Smooth muscle cell of the brain vasculature (primary cell): ENCODE data around the gene PLEKHJ1.

Source experiments
- DNase-seq: peaks from one replicate; pipeline ENCODE4 v3.0.0-alpha.2; 2012; ENCODE audit warnings: low read depth, low spot score

Gene PLEKHJ1

GRCh38 chr19:2249010-2249866 lies 13.1 kb upstream of the PLEKHJ1 start, which contains the start of gene AMH:
Gene AMH (plus strand): TSS chr19:2249323. CDS start chr19:2249333, 10 bp downstream.
- no peak for DNase-seq

DNA sequence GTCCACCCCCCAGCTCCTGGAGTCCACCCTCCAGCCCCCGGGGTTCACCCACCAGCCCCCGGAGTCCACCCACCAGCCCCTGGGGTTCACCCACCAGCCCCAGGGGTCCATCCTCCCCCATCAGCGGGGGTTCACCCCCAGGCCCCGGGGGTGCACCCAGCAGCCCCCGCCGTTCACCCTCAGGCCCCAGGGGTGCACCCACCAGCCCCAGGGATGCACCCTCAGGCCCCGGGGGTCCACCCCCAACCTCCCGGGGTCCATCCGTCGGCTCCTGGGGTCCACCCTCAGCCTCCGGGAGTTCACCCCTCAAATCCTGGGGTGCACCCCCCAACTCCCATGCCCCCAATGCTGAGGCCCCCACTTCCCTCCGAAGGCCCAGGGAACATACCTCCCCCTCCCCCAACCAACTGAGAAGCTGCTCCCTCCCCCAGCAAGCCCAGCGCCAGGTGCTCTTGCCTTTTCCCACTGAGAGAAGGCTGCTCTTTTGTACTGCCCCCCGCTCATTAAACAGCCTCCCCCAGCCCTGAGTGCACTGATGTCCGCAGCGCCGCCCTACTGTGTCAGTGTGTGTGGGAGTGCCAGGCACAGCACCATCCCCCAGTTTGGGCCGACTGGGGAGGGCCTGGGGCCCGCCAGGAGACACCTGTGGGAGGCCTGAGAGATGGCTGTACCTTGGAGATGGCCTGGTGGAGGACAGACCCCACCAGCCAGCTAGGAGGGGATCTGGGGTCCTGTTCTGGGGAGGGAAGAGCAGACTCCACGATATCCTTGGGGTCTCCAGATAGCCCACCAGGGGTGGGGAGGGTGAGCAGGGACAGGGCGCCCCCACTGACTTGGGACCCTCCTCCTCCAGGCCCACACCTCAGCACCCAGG lies 12.2 kb upstream of the PLEKHJ1 start:
- DNase-seq, result no peak

DNA sequence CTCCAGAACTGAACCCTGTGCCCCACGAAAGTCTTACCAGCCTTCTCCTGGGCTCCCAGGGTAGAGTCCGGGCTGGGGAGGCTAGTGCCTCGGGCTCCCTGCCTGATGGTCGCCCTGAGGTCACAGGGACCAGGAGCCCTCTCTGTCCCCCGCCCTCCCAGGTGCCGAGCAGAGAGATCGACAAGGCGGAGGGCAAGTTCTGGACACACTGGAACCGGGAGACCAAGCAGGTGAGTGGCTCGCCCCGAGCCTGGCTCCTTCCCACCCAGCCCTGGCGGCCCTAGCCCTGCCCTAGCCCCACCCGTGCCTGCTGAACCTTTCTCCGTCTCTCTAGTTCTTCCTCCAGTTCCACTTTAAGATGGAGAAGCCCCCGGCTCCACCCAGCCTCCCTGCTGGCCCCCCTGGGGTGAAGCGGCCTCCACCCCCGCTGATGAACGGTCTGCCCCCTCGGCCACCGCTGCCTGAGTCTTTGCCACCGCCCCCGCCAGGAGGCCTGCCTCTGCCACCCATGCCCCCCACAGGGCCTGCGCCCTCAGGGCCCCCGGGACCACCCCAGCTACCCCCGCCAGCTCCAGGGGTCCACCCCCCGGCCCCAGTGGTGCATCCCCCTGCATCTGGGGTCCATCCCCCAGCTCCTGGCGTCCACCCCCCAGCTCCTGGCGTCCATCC lies 11.4 kb upstream of the PLEKHJ1 start:
- no peak for DNase-seq

DNA sequence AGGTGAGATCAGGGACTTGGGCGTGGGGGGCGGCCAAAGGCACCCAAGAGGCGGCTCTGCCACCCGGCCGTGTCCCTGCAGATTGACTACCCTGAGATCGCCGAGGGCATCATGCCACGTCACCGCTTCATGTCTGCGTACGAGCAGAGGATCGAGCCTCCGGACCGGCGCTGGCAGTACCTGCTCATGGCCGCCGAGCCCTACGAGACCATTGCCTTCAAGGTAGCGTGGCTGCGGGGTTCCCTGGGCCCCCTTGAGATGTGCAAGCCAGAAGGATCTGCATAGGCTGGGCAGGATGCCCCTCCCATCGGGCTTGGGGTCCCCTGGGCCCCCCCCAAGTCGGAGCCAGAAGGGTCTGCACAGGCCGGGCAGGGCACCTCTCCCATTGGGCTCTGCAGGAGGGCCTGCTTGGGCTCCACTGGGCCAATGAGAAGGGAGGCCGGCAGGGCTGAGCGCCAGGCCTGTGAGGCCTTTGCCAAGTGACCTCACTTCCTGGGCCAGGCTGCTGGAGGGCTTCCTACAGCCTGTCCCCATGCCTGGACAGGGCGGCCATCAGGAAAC lies 10.8 kb upstream of the PLEKHJ1 start:
- DNase-seq, result no peak

DNA sequence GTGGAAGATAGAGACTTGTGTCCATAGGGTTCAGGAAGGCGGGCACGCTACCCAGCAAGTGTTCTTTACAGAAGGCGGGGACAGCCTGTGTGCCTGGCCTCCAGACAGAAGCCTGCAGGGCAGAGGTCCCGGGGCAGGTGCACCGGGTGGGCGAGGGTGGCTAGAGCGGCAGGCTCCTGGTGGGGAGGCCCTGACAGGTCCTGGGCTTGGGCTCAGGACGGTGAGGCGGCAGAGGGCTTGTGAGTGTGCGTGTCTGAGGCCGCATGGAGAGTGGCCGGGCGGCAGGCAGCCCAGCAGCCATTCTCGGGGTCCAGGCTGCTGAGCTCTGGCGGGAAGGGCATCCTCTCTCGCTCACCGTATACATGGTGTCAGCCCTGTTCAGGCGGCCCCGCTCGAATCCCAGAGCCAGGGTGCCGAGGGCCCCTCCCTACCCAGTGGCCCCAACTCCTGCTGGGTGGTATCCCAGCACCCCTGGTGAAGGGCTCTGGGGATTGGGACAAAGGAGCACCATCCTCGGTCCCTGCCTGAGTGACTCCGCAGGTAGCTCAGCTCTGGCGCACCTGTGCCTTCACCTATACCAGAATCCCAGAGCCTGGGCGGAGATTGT lies 10.0 kb upstream of the PLEKHJ1 start:
- no peak for DNase-seq

DNA sequence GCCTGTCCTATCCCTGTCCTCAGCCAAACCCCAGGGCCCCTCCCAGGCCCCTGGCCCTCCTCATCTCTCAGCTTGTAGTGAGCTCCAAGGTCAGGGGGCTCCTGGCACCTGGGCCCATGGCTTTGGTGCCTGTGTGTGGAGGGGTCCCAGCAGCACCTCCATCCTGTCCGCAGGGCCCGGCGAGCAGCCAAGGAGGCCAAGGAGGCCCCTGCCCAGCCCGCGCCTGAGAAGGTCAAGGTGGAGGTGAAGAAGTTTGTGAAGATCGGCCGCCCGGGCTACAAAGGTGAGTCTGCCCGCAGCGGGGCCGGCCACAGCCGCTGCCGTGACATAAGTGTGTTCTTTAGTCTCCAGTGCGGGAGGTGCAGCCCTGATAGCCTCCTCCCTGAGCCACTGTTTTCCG lies 9.1 kb upstream of the PLEKHJ1 start:
- DNase-seq, result no peak

GRCh38 chr19:2244486-2244885 lies 8.4 kb upstream of the PLEKHJ1 start:
- DNase-seq, result no peak

- DNase-seq, result no peak
These were observed 7.9 kb upstream of the PLEKHJ1 start for GRCh38 chr19:2244125-2244411.

DNA sequence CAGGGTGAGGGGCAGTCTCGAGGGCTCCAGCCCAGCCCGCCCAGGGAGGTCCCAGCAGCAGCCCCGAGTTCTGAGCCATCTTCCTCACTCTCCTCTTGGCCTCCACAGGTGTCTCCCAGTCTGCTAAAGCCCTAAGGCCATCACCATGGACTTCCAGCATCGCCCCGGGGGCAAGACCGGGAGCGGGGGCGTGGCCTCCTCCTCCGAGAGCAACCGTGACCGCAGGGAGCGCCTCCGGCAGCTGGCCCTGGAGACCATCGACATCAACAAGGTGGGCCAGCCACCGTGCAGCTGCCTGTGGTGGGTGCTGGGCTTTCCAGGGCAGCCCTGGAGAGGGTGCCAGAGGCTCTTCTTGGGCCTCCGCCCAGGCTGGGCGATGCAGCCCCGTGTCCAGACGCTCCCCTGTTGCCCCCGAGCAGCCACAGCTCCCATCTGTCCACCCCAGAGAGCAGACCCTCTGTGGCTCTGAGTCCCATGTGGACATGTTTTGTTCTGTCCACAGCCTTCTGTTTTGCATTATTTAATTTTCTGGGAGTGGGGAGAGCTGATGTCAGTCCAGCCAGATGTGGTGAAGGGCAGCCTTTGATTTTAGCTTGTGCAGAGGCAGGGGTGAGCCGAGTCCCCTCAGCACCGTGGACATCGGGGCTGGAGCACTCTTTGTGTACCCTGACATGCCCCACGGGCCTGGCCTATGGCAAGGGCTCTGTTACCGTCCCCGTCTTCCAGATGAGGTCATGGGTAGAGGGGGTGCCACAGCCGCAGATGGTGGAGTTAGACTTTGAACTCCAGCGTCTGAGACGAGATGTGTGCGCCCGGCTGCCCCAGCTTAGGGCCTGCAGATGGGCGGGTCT lies 7.4 kb upstream of the PLEKHJ1 start:
- no peak for DNase-seq

GRCh38 chr19:2242816-2243215 lies 6.7 kb upstream of the PLEKHJ1 start:
- DNase-seq, result no peak

- no peak for DNase-seq
These were observed 6.0 kb upstream of the PLEKHJ1 start for GRCh38 chr19:2242092-2242537.

- DNase-seq, result no peak
These were observed 5.0 kb upstream of the PLEKHJ1 start for GRCh38 chr19:2240881-2241760.

- DNase-seq, result no peak
These were observed 3.9 kb upstream of the PLEKHJ1 start for GRCh38 chr19:2239771-2240770.

- no peak for DNase-seq
These were observed 3.0 kb upstream of the PLEKHJ1 start for GRCh38 chr19:2239173-2239572.

- DNase-seq, result no peak
These were observed 1.7 kb upstream of the PLEKHJ1 start for GRCh38 chr19:2237869-2238153.

GRCh38 chr19:2237051-2237868 lies 1.1 kb upstream of the PLEKHJ1 start:
- no peak for DNase-seq

DNA sequence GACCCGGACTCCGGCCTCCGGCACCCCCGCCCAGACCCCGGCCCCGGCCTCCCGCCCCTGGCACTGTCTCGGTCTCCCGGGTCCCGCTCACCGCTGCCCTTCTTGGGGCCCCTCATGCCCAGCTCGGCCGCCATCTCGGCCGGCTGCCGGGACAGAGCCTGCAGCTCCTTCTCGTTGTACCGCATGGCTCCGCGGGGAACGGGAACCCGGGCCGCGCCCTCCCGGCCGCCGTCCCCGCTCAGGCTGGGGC lies 140 bp downstream of the PLEKHJ1 start:
- DNase-seq, result no peak
